Astrocyte (in vitro differentiated cells and primary cell): ENCODE results near the gene APP. TPM values are rescaled to one million over a fixed set of nuclear protein-coding genes. Genes with fewer than 3 reads are reported as not detected.

Experiments used
- DNase-seq: peaks from one replicate; pipeline ENCODE4 v3.0.0-alpha.2; 2010; ENCODE audit warnings: low read depth
- FAIRE-seq: peaks from 2 replicates; lab custom pipeline; 2011; peaks lifted over from hg19 to GRCh38; lab: Jason Lieb, UNC
- H2AFZ ChIP-seq: 2 replicates; pipeline ENCODE4 v1.6.0; 2012; ENCODE audit warnings: low read depth, low read length, inconsistent platforms
- H3K27ac ChIP-seq: 2 replicates; pipeline ENCODE4 v1.5.1; 2011; ENCODE audit warnings: low read depth, low read length, inconsistent platforms
- H3K27me3 ChIP-seq: 2 replicates; pipeline ENCODE4 v1.6.0; 2011; ENCODE audit warnings: low read length, inconsistent platforms; ENCODE audit not compliant: insufficient read depth
- H3K36me3 ChIP-seq: 2 replicates; pipeline ENCODE4 v1.5.1; 2011; ENCODE audit warnings: low read length, inconsistent platforms; ENCODE audit not compliant: insufficient read depth
- H3K4me1 ChIP-seq: 2 replicates; pipeline ENCODE4 v1.5.1; 2011; ENCODE audit warnings: low read length, inconsistent platforms; ENCODE audit not compliant: insufficient read depth
- H3K4me2 ChIP-seq: 2 replicates; pipeline ENCODE4 v1.6.0; 2012; ENCODE audit warnings: low read length, inconsistent platforms
- H3K4me3 ChIP-seq: 2 replicates; pipeline ENCODE4 v1.5.1; 2011; ENCODE audit warnings: low read depth, mild to moderate bottlenecking, low read length, inconsistent platforms; ENCODE audit not compliant: insufficient read depth
- H3K79me2 ChIP-seq: 2 replicates; pipeline ENCODE4 v1.6.0; 2012; ENCODE audit warnings: mild to moderate bottlenecking, low read length, inconsistent platforms; ENCODE audit not compliant: insufficient read depth
- H3K9ac ChIP-seq: 2 replicates; pipeline ENCODE4 v1.6.0; 2012; ENCODE audit warnings: mild to moderate bottlenecking, low read length, inconsistent platforms
- H3K9me3 ChIP-seq: 2 replicates; pipeline ENCODE4 v1.5.1; 2012; ENCODE audit warnings: low read depth, mild to moderate bottlenecking, low read length, inconsistent platforms; ENCODE audit not compliant: insufficient read depth
- H4K20me1 ChIP-seq: 2 replicates; pipeline ENCODE4 v1.6.0; 2012; ENCODE audit warnings: low read length, inconsistent platforms; ENCODE audit not compliant: insufficient read depth
- H3K27ac Mint-ChIP-seq: one replicate; pipeline ENCODE4 v1.8.0; 2021; ENCODE audit warnings: mild to moderate bottlenecking, mixed read lengths; ENCODE audit not compliant: unreplicated experiment
- H3K27me3 Mint-ChIP-seq: one replicate; pipeline ENCODE4 v1.8.0; 2021; ENCODE audit warnings: low read depth, mixed read lengths; ENCODE audit not compliant: unreplicated experiment
- H3K36me3 Mint-ChIP-seq: one replicate; pipeline ENCODE4 v1.8.0; 2021; ENCODE audit warnings: low read depth, mixed read lengths; ENCODE audit not compliant: unreplicated experiment
- H3K4me1 Mint-ChIP-seq: one replicate; pipeline ENCODE4 v1.8.0; 2021; ENCODE audit warnings: low read depth, mixed read lengths; ENCODE audit not compliant: unreplicated experiment
- H3K4me3 Mint-ChIP-seq: one replicate; pipeline ENCODE4 v1.8.0; 2021; ENCODE audit warnings: mild to moderate bottlenecking, moderate library complexity, mixed read lengths; ENCODE audit not compliant: unreplicated experiment
- H3K9me3 Mint-ChIP-seq: one replicate; pipeline ENCODE4 v1.8.0; 2021; ENCODE audit warnings: mild to moderate bottlenecking, mixed read lengths; ENCODE audit not compliant: unreplicated experiment
- EZH2 ChIP-seq: IDR thresholded peaks from 2 replicates; pipeline ENCODE4 v1.6.1; 2012; ENCODE audit warnings: mild to moderate bottlenecking, low read length, inconsistent platforms; ENCODE audit not compliant: insufficient read depth
- total RNA-seq: library from RNA; stranded (reverse); gene quantifications from 2 replicates; pipeline ENCODE4 v1.2.1, GENCODE V29; 2021
- TF ChIP-seq, protein P1 (sequence below): IDR thresholded peaks from 2 replicates; pipeline ENCODE4 v1.5.1; 2011; ENCODE audit warnings: low read depth, mild to moderate bottlenecking, inconsistent platforms, low read length, moderate library complexity; ENCODE audit not compliant: insufficient read depth

APP gene
- total RNA-seq, 1 donor from 2014 or later: 823 TPM

DNA sequence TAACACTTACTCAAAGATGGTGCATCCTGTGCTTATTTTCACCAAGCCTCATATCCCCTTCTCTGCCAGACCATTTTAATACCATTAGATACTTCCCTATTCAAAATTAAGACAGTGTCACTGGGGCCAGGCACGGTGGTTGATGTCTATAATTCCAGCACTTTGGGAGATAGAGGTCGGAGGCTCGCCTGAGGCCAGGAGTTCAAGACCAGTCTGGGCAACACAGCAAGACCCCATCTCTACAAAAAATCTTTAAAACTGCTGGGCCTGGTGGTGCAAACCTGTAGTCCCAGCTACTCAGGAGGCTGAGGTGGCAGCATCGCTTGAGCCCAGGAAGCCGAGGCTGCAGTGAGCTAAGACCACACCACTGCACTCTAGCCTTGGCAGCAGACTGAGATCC is 28.2 kb downstream of the APP start:
- no peak overlapping the region for H3K4me2 ChIP-seq
- DNase-seq: no peak
- no peak overlapping the region for H3K27ac ChIP-seq
- H3K4me3 ChIP-seq: no peak overlapping the region
- no peaks in the 10 kb centered on the region for H3K9me3 Mint-ChIP-seq
- H3K9me3 ChIP-seq: no peaks in the 10 kb centered on the region
- TF ChIP-seq, protein P1, sequence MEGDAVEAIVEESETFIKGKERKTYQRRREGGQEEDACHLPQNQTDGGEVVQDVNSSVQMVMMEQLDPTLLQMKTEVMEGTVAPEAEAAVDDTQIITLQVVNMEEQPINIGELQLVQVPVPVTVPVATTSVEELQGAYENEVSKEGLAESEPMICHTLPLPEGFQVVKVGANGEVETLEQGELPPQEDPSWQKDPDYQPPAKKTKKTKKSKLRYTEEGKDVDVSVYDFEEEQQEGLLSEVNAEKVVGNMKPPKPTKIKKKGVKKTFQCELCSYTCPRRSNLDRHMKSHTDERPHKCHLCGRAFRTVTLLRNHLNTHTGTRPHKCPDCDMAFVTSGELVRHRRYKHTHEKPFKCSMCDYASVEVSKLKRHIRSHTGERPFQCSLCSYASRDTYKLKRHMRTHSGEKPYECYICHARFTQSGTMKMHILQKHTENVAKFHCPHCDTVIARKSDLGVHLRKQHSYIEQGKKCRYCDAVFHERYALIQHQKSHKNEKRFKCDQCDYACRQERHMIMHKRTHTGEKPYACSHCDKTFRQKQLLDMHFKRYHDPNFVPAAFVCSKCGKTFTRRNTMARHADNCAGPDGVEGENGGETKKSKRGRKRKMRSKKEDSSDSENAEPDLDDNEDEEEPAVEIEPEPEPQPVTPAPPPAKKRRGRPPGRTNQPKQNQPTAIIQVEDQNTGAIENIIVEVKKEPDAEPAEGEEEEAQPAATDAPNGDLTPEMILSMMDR: no peak
- TF ChIP-seq EZH2: no peak
- no peaks in the 10 kb centered on the region for H3K27me3 Mint-ChIP-seq
- H3K36me3 Mint-ChIP-seq: peaks cover 12% of the 10 kb centered on the region
- H3K4me1 Mint-ChIP-seq: peaks cover 13% of the 10 kb centered on the region
- H3K4me3 Mint-ChIP-seq: no peak overlapping the region
- H3K9ac ChIP-seq: no peak overlapping the region
- H4K20me1 ChIP-seq: peaks cover 44% of the 10 kb centered on the region
- H2AFZ ChIP-seq: no peak overlapping the region
- H3K27me3 ChIP-seq: no peaks in the 10 kb centered on the region
- FAIRE-seq: no peak
- no peak overlapping the region for H3K27ac Mint-ChIP-seq
- H3K36me3 ChIP-seq: no peaks in the 10 kb centered on the region
- H3K79me2 ChIP-seq: peaks cover 90% of the 10 kb centered on the region
- H3K4me1 ChIP-seq: peaks cover 15% of the 10 kb centered on the region

DNA sequence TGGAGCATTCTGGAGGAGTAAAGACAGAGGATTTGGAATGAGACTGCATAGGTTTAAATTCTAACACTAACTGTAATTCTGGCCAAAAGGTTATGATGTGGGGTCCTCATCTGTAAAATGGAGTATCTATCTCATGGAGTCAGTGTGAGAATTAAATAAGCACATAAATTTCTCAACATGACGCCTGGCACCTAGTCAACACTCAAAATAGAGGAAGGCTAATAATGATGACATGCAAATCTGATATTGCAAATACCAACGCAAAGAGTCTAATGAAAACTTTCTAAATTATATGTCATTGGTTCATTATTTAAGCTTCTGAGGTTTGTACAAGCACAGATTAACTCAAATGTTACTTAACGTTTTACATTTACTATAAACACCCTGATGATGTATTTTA is 29.6 kb downstream of the APP start:
- no peak overlapping the region for H3K9ac ChIP-seq
- Mint-ChIP-seq H3K4me3 (no peak overlapping the region), H3K27me3 (no peaks in the 10 kb centered on the region), H3K27ac (peak overlapping the region; percentile 20), H3K9me3 (no peaks in the 10 kb centered on the region), H3K36me3 (peaks cover 12% of the 10 kb centered on the region), H3K4me1 (peaks cover 20% of the 10 kb centered on the region)
- no peak overlapping the region for H3K4me2 ChIP-seq
- H3K79me2 ChIP-seq: peaks cover 90% of the 10 kb centered on the region
- H3K4me1 ChIP-seq: peaks cover 15% of the 10 kb centered on the region
- H2AFZ ChIP-seq: no peak overlapping the region
- H3K36me3 ChIP-seq: no peaks in the 10 kb centered on the region
- no peaks in the 10 kb centered on the region for H3K9me3 ChIP-seq
- no peak for DNase-seq
- peaks cover 49% of the 10 kb centered on the region for H4K20me1 ChIP-seq
- no peaks in the 10 kb centered on the region for H3K27me3 ChIP-seq
- no peak for FAIRE-seq
- TF ChIP-seq, protein P1: no peak
- TF ChIP-seq EZH2: no peak
- H3K27ac ChIP-seq: peak overlapping the region; percentile 65
- no peak overlapping the region for H3K4me3 ChIP-seq

DNA sequence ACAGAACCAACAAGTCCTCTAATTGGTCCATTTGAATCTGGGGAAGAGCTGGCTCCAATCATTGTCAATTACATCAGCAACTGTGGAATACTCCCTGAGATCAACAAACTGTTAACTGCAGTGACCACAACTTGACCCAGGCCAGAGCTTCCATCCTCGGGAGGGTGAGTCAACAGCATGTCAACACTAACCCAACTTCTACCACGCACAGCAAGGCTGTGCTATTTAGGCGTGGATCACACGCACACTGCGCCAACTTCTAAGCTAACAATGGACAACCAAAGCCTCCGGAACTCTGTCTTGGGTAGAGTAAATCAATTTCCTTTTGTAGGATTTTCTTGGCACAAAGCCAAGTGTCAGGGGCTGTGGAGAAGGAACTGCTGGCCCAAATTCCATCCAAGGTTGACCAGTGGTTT is 30.4 kb downstream of the APP start:
- DNase-seq (peak; percentile 98), FAIRE-seq (peak; percentile 88)
- Mint-ChIP-seq H3K27ac (peak overlapping the region; percentile 83), H3K27me3 (no peaks in the 10 kb centered on the region), H3K36me3 (peaks cover 12% of the 10 kb centered on the region), H3K9me3 (no peaks in the 10 kb centered on the region), H3K4me1 (peaks cover 24% of the 10 kb centered on the region), H3K4me3 (peak overlapping the region; percentile 7)
- no peaks in the 10 kb centered on the region for H3K9me3 ChIP-seq
- peak overlapping the region; percentile 52 for H3K4me2 ChIP-seq
- no peak overlapping the region for H3K4me3 ChIP-seq
- H3K79me2 ChIP-seq: peaks cover 89% of the 10 kb centered on the region
- no peaks in the 10 kb centered on the region for H3K27me3 ChIP-seq
- H2AFZ ChIP-seq: no peak overlapping the region
- H3K9ac ChIP-seq: no peak overlapping the region
- no peak for TF ChIP-seq EZH2
- TF ChIP-seq, protein P1: no peak
- H3K36me3 ChIP-seq: no peaks in the 10 kb centered on the region
- peaks cover 15% of the 10 kb centered on the region for H3K4me1 ChIP-seq
- peak overlapping the region; percentile 72 for H3K27ac ChIP-seq
- peaks cover 53% of the 10 kb centered on the region for H4K20me1 ChIP-seq
